GM12878 (cell line): ENCODE measurements around the gene CDC45. TPM values are rescaled to one million over a fixed set of nuclear protein-coding genes. Genes with fewer than 3 reads are reported as not detected.

ENCODE experiments used
- ATAC-seq: fragments of 200-7000 bp; cut with Tn5 transposase; 3 replicates; pipeline ENCODE4 v1.9.1; 2020; ENCODE audit warnings: mild to moderate bottlenecking, moderate library complexity
- BruUV-seq: library from RNA; stranded (reverse); fragments of 400-500 nt; replicated peaks from 2 replicates; lab custom pipeline; 2021; lab: Mats Ljungman, UMichigan
- CTCF ChIA-PET: fragments of 300-600 bp; sonication (Branson Sonifier 250); formaldehyde crosslinking; extraction: SDS; loops from one replicate; lab custom pipeline; 2021; ENCODE audit warnings: inconsistent platforms; lab: Yijun Ruan, JAX
- POLR2A ChIA-PET: fragments of 350-600 bp; formaldehyde crosslinking; extraction: SDS; loops from one replicate; lab custom pipeline; 2021; ENCODE audit warnings: inconsistent platforms; lab: Charles Lee
- RAD21 ChIA-PET: fragments of 300-600 bp; sonication (Branson Sonifier 250); formaldehyde crosslinking; loops from one replicate; lab custom pipeline; 2023; ENCODE audit warnings: antibody characterized with exemption; ENCODE audit not compliant: unreplicated experiment; lab: Charles Lee
- SMC1A ChIA-PET: fragments of 300-600 bp; sonication (Branson Sonifier 250); formaldehyde crosslinking; loops from one replicate; lab custom pipeline; 2023; ENCODE audit not compliant: unreplicated experiment, uncharacterized antibody; lab: Charles Lee
- DNase-seq: peaks from one replicate; pipeline ENCODE4 v3.0.0-alpha.2; 2011; ENCODE audit warnings: low read depth, low spot score
- FAIRE-seq: peaks from 3 replicates; lab custom pipeline; 2011; peaks lifted over from hg19 to GRCh38; lab: Jason Lieb, UNC
- H2AFZ ChIP-seq: 2 replicates; pipeline ENCODE4 v1.6.0; 2011; ENCODE audit warnings: low read depth, low read length, control low read depth; ENCODE audit not compliant: control insufficient read depth
- H3K27ac ChIP-seq: 2 replicates; pipeline ENCODE4 v1.5.1; 2011; ENCODE audit warnings: control low read depth; ENCODE audit not compliant: control insufficient read depth, insufficient read depth
- H3K27me3 ChIP-seq, 2 experiments: replicated peaks in 1 of 2; 2 replicates each; pipeline versions ENCODE4 v1.6.0 to v1.6.1; 2011; ENCODE audit warnings: low read length in 1 of 2; ENCODE audit not compliant: control insufficient read depth in 2 of 2, insufficient read depth in 2 of 2
- H3K36me3 ChIP-seq, 2 experiments: 2 replicates each; pipeline ENCODE4 v1.5.1; 2011; ENCODE audit warnings: low read length in 1 of 2; ENCODE audit not compliant: control insufficient read depth in 2 of 2, insufficient read depth in 2 of 2
- H3K4me1 ChIP-seq: 2 replicates; pipeline ENCODE4 v1.6.1; 2011; ENCODE audit warnings: mild to moderate bottlenecking, low read length, moderate library complexity, mixed read lengths; ENCODE audit not compliant: control insufficient read depth, insufficient read depth
- H3K4me2 ChIP-seq: 2 replicates; pipeline ENCODE4 v1.6.0; 2011; ENCODE audit warnings: control low read depth; ENCODE audit not compliant: control insufficient read depth, insufficient read depth
- H3K4me3 ChIP-seq: fragments of 200-600 bp; sonication (generic); 2 replicates; pipeline ENCODE4 v1.5.1; 2016
- H3K79me2 ChIP-seq: 2 replicates; pipeline ENCODE4 v1.6.0; 2011; ENCODE audit warnings: low read length; ENCODE audit not compliant: control insufficient read depth, insufficient read depth
- H3K9ac ChIP-seq: 2 replicates; pipeline ENCODE4 v1.8.0; 2011; ENCODE audit warnings: low read length, control low read depth, mixed read lengths; ENCODE audit not compliant: control insufficient read depth, insufficient read depth
- H3K9me3 ChIP-seq: replicated peaks from 3 replicates; pipeline ENCODE4 v1.5.1; 2011; ENCODE audit warnings: mild to moderate bottlenecking, low read length; ENCODE audit not compliant: control insufficient read depth, insufficient read depth
- H4K20me1 ChIP-seq: 2 replicates; pipeline ENCODE4 v1.6.0; 2011; ENCODE audit not compliant: control insufficient read depth, insufficient read depth
- BMI1 ChIP-seq: fragments of 450-650 bp; IDR thresholded peaks from 2 replicates; pipeline ENCODE4 v1.6.1; 2016; ENCODE audit warnings: mild to moderate bottlenecking, moderate library complexity, borderline replicate concordance
- CHD2 ChIP-seq: IDR thresholded peaks from 2 replicates; pipeline ENCODE4 v1.6.1; 2011; ENCODE audit warnings: low read depth, low read length, improper control_type of control experiment, borderline replicate concordance
- DPF2 ChIP-seq: fragments of 450-650 bp; IDR thresholded peaks from 2 replicates; pipeline ENCODE4 v1.6.1; 2017; ENCODE audit warnings: mild to moderate bottlenecking
- HDAC6 ChIP-seq: fragments of 200-600 bp; sonication (generic); IDR thresholded peaks from one replicate; pipeline ENCODE4 v1.8.0; 2017; ENCODE audit warnings: antibody characterized with exemption; ENCODE audit not compliant: unreplicated experiment
- POLR2AphosphoS5 ChIP-seq: IDR thresholded peaks from 2 replicates; pipeline ENCODE4 v1.6.1; 2011; ENCODE audit warnings: mild to moderate bottlenecking, low read length, inconsistent platforms
- RAD21 ChIP-seq: IDR thresholded peaks from 2 replicates; pipeline ENCODE4 v1.6.1; 2011; ENCODE audit warnings: mild to moderate bottlenecking, low read depth, low read length, moderate library complexity; ENCODE audit not compliant: insufficient read depth
- YY1 ChIP-seq: IDR thresholded peaks from 2 replicates; pipeline ENCODE4 v1.6.1; 2011; ENCODE audit warnings: low read depth, mild to moderate bottlenecking, low read length
- WGBS: methylation state at CpG from one replicate; pipeline ENCODE4 v1.1.6; 2016; ENCODE audit warnings: low lambda C conversion rate; ENCODE audit not compliant: insufficient replicate concordance, insufficient coverage; ENCODE audit errors: missing lambda C conversion rate; 5-methylcytosine and 5-hydroxymethylcytosine counted together
- in situ Hi-C: fragments of 300-500 bp; cut with MboI; formaldehyde crosslinking; loops from 9 replicates; pipeline ENCODE4 v1.14.3; 2018; ENCODE audit warnings: mixed read lengths
- intact Hi-C: fragments of 100-400 bp; cut with micrococcal nuclease; formaldehyde crosslinking; loops from one replicate; pipeline ENCODE4 v1.14.2; 2022; ENCODE audit not compliant: unreplicated experiment
- polyA plus RNA-seq, 11 experiments: library from polyadenylated mRNA; depleted of rRNA in 4 of 11; unstranded in 6 of 11; stranded (reverse) in 5 of 11; fragments of >200 nt; fragmentation: Nextera tagmentation in 4 of 11; fragmentation: Illumina TruSeq in 1 of 11; extraction: Ambion mirVana in 4 of 11; extraction: Trizol in 1 of 11; gene quantifications; 1 replicate in 1 of 11; 2 replicates in 10 of 11; pipeline versions ENCODE4 v1.2.1 to v1.2.3, GENCODE V29; 2011 to 2016; ENCODE audit warnings: inconsistent platforms in 2 of 11, missing spikeins in 2 of 11, low read depth in 1 of 11
- total RNA-seq, 4 experiments: library from RNA; depleted of rRNA in 3 of 4; stranded (reverse); fragments of >200 nt in 3 of 4; fragmentation: Illumina TruSeq in 1 of 4; extraction: Trizol in 1 of 4; gene quantifications; 2 replicates each; pipeline versions ENCODE4 v1.2.1 to v1.2.3, GENCODE V29; 2013 to 2021
- TF ChIP-seq, protein P1 (sequence below): fragments of 450-650 bp; IDR thresholded peaks from 2 replicates; pipeline ENCODE4 v1.6.1; 2017; ENCODE audit warnings: mild to moderate bottlenecking, low read depth, inconsistent platforms; ENCODE audit not compliant: poor library complexity, severe bottlenecking

CDC45 gene
- total and polyA plus RNA-seq, 10 of the 15 experiments (the other 5 are each of a cell fraction or from before 2014, with no cell fraction given): 40.8 to 88.5 (median 54.2) TPM

DNA sequence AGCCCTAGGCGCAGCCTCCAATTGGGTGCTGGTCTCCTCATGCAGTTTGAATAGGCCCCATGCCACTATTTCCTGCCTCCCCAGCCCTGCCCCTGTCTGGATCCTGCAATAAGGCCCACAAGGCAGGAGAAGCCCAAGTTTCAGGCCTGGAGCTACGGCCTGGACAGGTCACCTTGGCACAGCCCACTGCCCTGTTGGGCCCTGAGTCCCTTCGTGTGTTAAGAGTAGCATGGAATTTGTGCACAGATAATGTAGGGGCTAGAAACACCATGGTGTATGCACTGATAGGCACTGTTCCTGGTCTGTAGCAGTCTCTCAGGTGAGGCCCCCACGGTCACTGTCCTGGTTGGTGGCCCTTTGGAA, 20.1 kb downstream of the CDC45 start (continued):
- TF ChIP-seq, protein P1, sequence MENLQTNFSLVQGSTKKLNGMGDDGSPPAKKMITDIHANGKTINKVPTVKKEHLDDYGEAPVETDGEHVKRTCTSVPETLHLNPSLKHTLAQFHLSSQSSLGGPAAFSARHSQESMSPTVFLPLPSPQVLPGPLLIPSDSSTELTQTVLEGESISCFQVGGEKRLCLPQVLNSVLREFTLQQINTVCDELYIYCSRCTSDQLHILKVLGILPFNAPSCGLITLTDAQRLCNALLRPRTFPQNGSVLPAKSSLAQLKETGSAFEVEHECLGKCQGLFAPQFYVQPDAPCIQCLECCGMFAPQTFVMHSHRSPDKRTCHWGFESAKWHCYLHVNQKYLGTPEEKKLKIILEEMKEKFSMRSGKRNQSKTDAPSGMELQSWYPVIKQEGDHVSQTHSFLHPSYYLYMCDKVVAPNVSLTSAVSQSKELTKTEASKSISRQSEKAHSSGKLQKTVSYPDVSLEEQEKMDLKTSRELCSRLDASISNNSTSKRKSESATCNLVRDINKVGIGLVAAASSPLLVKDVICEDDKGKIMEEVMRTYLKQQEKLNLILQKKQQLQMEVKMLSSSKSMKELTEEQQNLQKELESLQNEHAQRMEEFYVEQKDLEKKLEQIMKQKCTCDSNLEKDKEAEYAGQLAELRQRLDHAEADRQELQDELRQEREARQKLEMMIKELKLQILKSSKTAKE: no peak
- TF ChIP-seq POLR2AphosphoS5 (no peak), YY1 (no peak), CHD2 (no peak)
- TF ChIP-seq, all 136 proteins: peak for 0

DNA sequence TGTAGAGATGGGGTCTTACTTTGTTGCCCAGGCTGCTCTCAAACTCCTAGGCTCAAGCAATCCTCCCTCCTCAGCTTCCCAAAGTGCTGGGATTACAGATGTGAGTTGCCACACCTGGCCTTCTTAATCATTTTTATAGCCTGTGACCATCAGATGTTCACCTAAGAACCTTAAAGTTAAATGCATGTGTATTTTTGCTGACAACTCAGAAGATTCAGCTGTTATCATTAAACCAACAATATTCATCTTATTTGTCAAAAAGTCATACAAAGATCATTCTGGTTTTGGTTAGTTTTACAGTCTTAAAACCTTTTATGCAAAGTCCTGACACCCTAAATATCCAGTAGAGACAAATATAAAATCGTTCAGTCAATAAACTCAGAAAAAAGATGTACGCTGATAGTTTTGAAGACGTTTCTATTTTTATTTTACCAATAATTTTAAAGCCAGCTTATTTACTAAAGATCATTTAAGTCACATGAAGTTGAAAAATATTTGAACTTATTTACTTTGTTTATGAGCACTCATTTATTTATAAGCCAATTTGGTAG, 22.3 kb downstream of the CDC45 start:
- FAIRE-seq: no peak
- intact Hi-C loops: no loop called here
- POLR2A ChIA-PET: no interaction called here

More for the DNA sequence above, 22.3 kb downstream of the CDC45 start:
- Histone ChIP-seq H2AFZ (no peak overlapping the region), H3K4me2 (no peak overlapping the region), H4K20me1 (no peaks in the 10 kb centered on the region), H3K4me1 (no peaks in the 10 kb centered on the region), H3K9me3 (no peaks in the 10 kb centered on the region), H3K27ac (no peak overlapping the region), H3K9ac (no peak overlapping the region), H3K36me3 (peaks cover 11 to 22% of the 10 kb centered on the region in 2 experiments; a peak in 3 of 4 replicates), H3K27me3 (no peaks in the 10 kb centered on the region), H3K4me3 (no peak overlapping the region), H3K79me2 (no peaks in the 10 kb centered on the region)
- WGBS: 95% methylated on average over 3 of the region's 3 CpGs
- no peak for TF ChIP-seq BMI1
- no peak for TF ChIP-seq RAD21
- TF ChIP-seq DPF2: no peak
- no peak for TF ChIP-seq HDAC6
- CTCF ChIA-PET: interaction anchor here (0.9 to 2.2 kb wide), 2 partner anchors 18 to 128 kb away, joined by 4 to 9 read pairs; no protein-coding TSS in a partner anchor
- SMC1A ChIA-PET: interaction anchor here (1.2 to 1.6 kb wide), 2 partner anchors 22 to 66 kb away, joined by 3 to 4 read pairs; partner anchors contain the start of gene CDC45
- no peak for DNase-seq
- no peak for ATAC-seq
- RAD21 ChIA-PET: no interaction called here
- BruUV-seq: no TSS peak
- in situ Hi-C loops: no loop called here
